ENCODE results near the gene MAN1C1. TPM values are rescaled to one million over a fixed set of nuclear protein-coding genes. Genes with fewer than 3 reads are reported as not detected.

Gene MAN1C1
- total RNA-seq, 1 experiment from 2014 or later: 9.3 TPM

- Histone ChIP-seq H3K27ac (ENCODE audit: insufficient read length, low read depth, low read length) (no peak overlapping the region), H4K8ac (replicated peaks; ENCODE audit: insufficient read length, low read depth, low read length) (no peak overlapping the region), H3K4me1 (ENCODE audit: insufficient read depth, low read length) (no peaks in the 10 kb centered on the region), H3K27me3 (ENCODE audit: insufficient read depth, low read length) (no peaks in the 10 kb centered on the region), H3K4ac (ENCODE audit: low read depth, low read length) (no peak overlapping the region), H3K56ac (ENCODE audit: insufficient read length, low read depth, low read length) (no peak overlapping the region), H3K79me2 (ENCODE audit: insufficient read depth, low read length) (no peaks in the 10 kb centered on the region), H2BK20ac (ENCODE audit: low read depth, low read length, poor library complexity, severe bottlenecking) (no peak overlapping the region), H2AFZ (ENCODE audit: low read length) (no peak overlapping the region), H3K4me2 (ENCODE audit: insufficient read depth, insufficient read length, low read length) (no peak overlapping the region), H3K23ac (ENCODE audit: insufficient read length, low read depth, low read length) (no peak overlapping the region), H2BK15ac (ENCODE audit: low read depth, low read length) (no peak overlapping the region), H2BK120ac (ENCODE audit: low read depth, low read length, poor library complexity, severe bottlenecking) (no peak overlapping the region), H4K20me1 (ENCODE audit: control insufficient read depth, insufficient read depth, insufficient read length) (no peaks in the 10 kb centered on the region), H3K18ac (ENCODE audit: insufficient read length, low read depth, low read length) (no peak overlapping the region), H4K5ac (ENCODE audit: insufficient read length, low read depth, low read length) (no peak overlapping the region), H4K91ac (ENCODE audit: insufficient read length, low read depth, low read length) (no peak overlapping the region), H3K23me2 (ENCODE audit: insufficient read length, low read depth, low read length, poor library complexity, severe bottlenecking) (no peaks in the 10 kb centered on the region), H3K79me1 (ENCODE audit: insufficient read depth, low read depth, low read length, poor library complexity, severe bottlenecking) (no peaks in the 10 kb centered on the region), H3K9ac (ENCODE audit: extremely low read depth, insufficient read length, low read length) (no peak overlapping the region), H3K9me3 (ENCODE audit: control insufficient read depth, low read depth, low read length) (no peaks in the 10 kb centered on the region), H2BK12ac (ENCODE audit: insufficient read length, low read depth, low read length) (no peak overlapping the region), H3K14ac (ENCODE audit: insufficient read depth, low read length) (no peak overlapping the region), H2BK5ac (ENCODE audit: insufficient read length, low read length) (no peak overlapping the region), H2AK5ac (ENCODE audit: insufficient read length, low read length) (no peak overlapping the region), H3T11ph (ENCODE audit: low read length) (no peak overlapping the region)
- Mint-ChIP-seq H3K27ac (peak overlapping the region in 1 of 3 experiments; percentile 9; a peak in 1 of 7 replicates), H3K4me3 (no peak overlapping the region), H3K36me3 (ENCODE audit: insufficient read depth in 1 of 3, low read depth in 3 of 3) (no peaks in the 10 kb centered on the region), H3K4me1 (no peaks in the 10 kb centered on the region), H3K27me3 (ENCODE audit: low read depth) (no peaks in the 10 kb centered on the region), H3K9me3 (no peaks in the 10 kb centered on the region)
- no CpG with 5 or more reads among the region's 6 CpGs for WGBS (ENCODE audit: extremely low coverage, insufficient read length, low lambda C conversion rate)
- TF ChIP-seq CTCF (conservative IDR thresholded peaks at IDR 0.05): no peak
- DNase-seq: peak; percentile 5
Observed at GRCh38 chr1:25654109-25654660, 37.6 kb downstream of the MAN1C1 start.
